Measurements from ENCODE around the gene MAP2K7. TPM values are rescaled to one million over a fixed set of nuclear protein-coding genes. Genes with fewer than 3 reads are reported as not detected.
"Not testable (repeated sequence)": the region's sequence is repeated elsewhere in the genome, so short reads cannot be mapped to it uniquely, and the experiment has no call there.

Gene MAP2K7
- total RNA-seq, 1 donor from 2014 or later = 15.4 TPM

DNA sequence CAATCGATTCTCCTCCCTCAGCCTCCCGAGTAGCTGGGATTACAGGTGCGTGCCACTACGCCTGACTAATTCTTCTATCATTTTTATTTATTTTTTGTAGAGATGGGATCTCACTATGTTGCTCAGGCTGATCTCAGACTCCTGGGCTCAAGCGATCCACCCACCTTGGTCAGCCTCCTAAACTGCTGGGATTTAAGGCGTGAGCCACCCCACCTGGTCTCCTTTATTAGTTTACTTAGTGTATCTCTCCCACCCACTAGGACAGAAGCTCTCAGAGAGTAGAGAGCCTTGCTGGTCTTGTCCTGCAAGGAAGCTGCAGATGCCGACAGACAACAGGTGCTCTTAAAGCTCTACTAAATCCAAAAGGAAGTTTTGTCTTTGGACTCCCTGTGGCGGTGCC is 17.9 kb upstream of the MAP2K7 start:
- ATAC-seq = no peak

DNA sequence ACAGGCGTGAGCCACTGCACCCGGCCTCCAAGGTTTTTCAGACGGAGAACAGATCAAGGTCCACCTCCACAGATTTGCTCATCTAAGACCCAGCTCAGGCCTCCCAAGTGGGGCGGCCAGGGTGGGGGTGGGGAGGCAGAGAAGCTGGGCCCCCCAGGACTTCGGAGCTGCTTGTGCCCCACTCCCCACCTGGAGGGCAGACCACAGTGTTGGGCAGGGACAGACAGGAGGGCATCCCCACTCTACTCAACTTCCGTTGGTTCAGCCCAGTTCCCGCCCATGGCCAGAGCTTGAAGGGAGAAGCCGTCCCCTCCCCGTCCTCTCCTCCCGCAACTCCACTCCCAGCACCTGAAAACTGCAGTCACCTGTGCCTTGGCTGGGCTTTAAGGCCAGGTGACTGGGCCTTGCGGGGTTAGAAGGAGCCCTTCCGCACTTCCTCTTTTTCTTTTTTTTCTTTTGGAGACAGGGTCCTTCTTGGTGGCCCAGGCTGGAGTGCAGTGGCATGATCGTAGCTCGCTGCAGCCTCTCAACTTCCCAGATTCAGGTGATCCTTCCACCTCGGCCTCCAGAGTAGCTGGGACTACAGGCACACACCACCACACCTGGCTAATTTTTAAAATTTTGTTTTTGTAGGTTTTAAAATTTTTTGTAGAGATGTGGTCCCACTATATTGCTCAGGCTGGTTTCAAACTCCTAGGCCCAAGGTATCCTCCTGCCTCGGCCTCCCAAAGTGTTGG is 16.1 kb upstream of the MAP2K7 start:
- no peak for ATAC-seq

GRCh38 chr19:7888145-7888825 is 15.4 kb upstream of the MAP2K7 start, which contains the start of gene LRRC8E:
LRRC8E (plus strand) TSS chr19:7888510; CDS start chr19:7895604, 7,094 bp downstream.
- ATAC-seq = peak; percentile 90

DNA sequence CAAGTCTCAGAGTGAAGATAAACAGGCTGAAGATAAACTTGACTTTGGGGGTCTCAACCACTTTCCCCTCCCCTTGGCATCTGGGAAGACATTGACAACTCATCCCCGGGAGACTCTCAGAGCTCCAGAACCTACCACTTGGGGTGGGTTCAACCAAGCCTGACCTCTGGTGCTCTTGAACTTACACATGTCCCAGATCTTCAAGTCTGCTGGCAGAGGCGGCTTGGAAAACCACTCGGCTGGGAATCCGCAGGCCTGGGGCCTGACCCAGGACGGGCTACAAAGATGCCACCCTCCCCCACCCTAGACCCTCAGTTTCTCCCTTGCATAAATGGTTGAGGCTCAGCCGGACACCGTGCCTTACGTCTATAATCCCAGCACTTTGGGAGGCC is 14.9 kb upstream of the MAP2K7 start:
- ATAC-seq = peak; percentile 11

DNA sequence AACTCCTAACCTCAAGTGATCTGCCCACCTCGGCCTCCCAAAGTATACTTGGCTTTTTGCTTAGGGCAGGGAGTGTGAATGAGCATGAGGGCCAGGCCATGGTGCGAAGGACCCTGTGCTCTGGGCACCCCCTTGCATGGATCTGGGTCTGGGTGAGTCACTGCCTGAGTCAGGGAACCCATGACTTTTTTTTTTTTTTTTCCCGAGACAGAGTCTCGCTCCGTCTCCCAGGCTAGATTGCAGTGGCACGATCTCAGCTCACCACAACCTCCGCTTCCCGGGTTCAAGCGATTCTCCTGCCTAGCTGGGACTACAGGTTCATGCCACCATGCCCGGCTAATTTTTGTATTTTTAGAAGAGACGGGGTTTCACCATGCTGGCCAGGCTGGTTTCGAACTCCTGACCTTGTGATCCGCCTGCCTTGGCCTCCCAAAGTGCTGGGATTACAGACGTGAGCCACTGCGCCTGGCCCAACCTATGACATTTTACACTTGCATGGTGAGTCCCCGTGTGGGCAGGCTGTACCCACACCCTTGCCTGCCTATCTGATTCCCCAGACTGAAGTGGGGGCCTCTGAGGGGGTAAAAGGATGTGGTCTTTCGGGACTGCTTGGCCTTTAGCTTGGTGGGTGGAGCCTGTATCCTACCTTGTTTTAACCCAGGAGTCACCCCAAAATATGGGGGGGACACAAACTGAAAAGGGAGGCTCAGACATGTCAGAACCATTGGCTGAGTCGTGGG is 10.1 kb upstream of the MAP2K7 start:
- not testable (repeated sequence) for ATAC-seq

DNA sequence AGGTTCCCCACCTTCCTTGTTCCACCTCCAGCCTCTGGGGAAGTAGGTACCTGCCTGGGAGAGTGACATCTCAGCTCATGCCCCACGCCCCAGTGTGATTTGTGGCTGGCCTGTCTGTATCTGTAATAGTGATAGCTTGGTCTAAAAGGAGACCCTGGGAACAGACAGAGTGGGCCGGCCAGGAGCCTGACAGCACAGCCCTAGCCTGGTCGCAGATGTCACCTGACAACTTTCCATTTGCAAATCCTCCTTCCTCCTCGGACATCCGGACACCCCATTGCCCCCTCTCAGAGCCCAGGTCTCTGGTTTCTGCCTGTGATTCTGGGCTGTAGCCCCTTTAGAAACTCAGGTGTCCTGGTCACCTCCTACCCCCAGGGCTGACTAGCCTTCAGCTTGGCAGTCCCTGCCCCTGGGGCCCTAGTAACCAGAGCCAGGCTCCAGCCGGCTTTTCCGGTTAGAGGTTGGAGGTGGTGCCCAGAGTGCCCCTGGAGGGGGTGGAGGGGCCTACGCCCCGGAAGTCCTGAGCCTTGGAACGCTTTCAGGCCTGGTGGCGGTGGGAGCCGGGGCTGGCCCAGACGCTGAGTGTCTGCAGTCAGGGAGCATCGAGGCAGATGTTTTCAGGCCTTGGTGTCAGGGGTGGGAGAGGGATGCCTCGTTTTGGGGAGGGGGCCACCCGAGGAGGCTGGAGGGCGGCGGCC is 8.9 kb upstream of the MAP2K7 start:
- ATAC-seq = peak; percentile 78

- no peak for ATAC-seq
These were observed 8.1 kb upstream of the MAP2K7 start for GRCh38 chr19:7895565-7895964.

- ATAC-seq = peak; percentile 66
These were observed 6.4 kb upstream of the MAP2K7 start for GRCh38 chr19:7897292-7897691.

GRCh38 chr19:7898967-7899366 is 4.7 kb upstream of the MAP2K7 start:
- ATAC-seq = no peak

DNA sequence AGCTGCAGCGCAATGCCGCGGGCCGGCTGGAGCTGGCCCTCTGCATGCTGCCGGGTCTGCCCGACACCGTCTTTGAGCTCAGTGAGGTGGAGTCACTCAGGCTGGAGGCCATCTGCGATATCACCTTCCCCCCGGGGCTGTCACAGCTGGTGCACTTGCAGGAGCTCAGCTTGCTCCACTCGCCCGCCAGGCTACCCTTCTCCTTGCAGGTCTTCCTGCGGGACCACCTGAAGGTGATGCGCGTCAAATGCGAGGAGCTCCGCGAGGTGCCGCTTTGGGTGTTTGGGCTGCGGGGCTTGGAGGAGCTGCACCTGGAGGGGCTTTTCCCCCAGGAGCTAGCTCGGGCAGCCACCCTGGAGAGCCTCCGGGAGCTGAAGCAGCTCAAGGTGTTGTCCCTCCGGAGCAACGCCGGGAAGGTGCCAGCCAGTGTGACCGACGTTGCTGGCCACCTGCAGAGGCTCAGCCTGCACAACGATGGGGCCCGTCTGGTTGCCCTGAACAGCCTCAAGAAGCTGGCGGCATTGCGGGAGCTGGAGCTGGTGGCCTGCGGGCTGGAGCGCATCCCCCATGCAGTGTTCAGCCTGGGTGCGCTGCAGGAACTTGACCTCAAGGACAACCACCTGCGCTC is 3.8 kb upstream of the MAP2K7 start:
- no peak for ATAC-seq

DNA sequence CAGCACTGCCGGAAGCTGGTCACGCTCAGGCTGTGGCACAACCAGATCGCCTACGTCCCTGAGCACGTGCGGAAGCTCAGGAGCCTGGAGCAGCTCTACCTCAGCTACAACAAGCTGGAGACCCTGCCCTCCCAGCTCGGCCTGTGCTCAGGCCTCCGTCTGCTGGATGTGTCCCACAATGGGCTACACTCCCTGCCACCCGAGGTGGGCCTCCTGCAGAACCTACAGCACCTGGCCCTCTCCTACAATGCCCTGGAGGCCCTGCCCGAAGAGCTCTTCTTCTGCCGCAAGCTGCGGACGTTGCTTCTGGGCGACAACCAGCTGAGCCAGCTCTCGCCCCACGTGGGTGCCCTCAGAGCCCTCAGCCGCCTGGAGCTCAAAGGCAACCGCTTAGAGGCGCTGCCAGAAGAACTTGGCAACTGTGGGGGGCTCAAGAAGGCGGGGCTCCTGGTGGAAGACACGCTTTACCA is 3.2 kb upstream of the MAP2K7 start:
- no peak for ATAC-seq

DNA sequence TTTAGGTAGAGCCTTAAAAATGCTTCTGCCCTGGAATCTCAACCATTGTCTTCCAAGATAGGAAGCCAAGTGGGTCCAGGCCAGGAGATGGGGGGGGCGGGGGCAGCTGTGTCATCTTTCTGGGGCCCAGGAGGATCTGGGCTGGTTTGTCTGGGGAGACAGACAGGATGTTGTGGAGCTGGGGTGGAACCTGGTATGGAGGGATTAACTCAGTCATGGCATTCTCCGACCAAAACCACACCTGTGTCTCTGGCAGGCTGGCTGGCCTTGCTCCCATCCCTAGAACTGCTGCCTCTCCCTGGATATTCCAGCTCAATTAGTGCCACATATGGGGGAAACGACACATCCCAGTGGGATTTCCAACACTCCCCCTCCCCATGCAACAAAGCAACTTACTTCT is 2.7 kb upstream of the MAP2K7 start:
- ATAC-seq = peak; percentile 36

DNA sequence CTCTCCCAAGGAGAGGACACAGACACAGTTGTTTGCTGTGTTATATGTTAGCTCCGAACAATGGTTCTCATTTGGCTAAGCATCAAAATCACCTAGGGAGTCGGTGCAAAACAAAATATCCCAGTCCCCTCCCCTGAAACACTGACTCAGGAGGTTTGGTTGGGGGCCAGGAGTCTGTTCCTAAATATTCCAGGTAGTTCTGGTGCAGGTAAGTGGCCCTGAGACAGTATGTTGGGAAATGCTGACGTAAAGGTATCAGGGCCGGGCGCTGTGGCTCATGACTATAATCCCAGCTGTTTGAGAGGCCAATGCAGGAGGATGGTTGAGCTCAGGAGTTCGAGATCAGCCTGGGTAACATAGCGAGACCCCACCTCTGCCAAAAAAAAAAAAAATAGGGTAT is 2.3 kb upstream of the MAP2K7 start:
- ATAC-seq = peak; percentile 17

- no peak for ATAC-seq
These were observed 857 bp upstream of the MAP2K7 start for GRCh38 chr19:7902796-7903243.

DNA sequence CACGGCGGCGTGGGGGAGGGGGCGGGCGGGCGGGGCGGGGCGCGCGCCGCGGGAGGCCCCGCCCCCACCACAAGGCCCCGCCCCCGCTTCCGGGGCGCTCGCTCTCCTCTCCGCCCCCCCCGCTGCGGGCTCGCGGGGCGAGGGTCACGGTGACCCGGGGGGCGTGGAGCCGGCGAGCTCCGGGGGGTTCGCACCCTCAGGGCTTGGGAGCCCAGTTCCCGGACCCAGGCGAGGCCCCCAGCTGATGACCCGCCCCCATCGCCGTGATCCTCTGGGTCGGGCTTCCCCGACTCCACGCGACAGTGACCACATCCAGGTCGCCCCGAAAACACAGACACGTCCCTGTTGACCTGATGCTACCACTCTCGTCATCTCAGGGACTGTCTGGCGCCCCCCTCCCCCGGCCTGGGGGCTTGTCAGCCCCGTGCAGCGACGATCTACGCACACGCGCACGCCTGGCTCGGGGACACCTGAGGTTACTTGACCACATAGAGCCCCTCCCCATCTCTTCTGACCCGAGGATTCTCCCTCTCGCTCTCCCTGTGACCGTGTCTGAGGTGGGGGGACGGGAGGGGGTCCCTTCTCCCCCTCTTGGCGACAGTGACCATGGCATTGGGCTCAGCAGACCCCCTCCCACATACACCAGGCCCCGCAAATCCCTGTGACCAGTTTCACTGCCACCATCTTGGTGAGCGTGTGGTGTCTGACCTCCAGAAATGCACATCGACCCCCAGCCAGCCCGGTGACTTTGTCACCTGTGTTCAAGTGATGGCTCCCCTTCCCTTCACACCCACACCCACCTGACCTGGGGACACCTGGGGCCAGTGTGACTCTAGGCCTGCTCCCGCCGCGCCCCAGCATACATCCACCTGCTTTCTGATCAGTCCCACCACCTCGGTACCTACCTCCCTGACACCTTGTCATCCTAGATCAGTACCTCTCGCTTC is 670 bp downstream of the MAP2K7 start:
- peak; percentile 27 for ATAC-seq

DNA sequence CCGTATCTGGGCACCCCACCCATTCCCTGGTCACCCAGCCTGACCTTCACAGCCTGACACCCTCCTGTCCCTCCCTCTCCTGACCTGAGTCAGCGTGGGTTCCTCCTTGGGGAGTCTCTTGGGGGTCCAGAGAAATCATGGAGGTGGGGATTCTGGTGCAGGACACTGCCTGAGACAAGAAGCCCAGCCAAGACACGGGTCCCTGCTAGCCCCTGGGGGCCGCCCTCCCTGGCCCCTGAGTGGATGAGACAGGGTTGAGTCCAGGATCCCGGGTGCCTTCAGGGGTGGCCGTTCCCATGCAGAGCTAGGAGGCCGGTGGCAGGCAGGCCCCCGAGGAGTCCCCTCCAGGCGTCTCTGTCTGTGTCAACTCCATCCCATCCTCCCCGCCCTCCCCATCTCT is 1.6 kb downstream of the MAP2K7 start:
- no peak for ATAC-seq

DNA sequence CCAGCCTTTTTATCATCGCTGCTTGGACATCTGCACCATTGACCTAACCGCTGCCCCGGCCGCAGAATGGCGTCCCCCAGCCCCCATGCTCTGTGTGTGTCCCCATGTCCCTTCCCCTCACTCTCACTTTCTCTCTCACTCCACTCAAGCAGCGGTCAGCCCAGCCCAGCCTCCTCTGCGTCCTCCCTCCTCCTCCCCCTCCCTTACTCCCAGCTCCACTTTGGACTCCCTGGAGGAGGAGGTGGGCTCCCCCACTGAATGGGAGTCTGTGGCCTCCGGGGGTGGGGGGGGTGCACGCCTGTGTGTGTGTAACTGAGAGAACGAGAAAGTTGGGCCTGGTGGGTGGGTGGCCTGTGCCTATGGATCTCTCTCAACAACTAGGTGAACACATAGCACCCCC is 2.2 kb downstream of the MAP2K7 start:
- ATAC-seq = no peak

DNA sequence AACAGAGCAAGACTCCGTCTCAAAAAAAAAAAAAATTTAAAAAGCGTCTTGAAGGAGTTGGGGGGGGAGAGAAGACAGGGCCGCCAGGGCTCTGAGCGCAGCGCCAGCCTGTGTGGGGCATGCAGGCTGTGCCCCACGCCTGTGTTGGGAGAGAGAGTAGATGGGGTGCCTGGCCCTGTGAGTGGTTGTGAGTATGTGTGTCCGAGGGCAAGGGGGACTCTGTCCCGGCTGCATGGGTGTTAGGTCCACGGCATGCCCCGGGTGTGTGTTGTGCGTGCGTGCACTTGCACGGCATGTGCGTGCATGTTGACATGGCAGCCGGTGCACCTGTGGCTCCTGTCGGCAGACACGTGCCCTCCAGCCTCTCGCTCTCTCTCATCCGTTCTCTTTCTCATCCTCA is 3.4 kb downstream of the MAP2K7 start:
- ATAC-seq = no peak

DNA sequence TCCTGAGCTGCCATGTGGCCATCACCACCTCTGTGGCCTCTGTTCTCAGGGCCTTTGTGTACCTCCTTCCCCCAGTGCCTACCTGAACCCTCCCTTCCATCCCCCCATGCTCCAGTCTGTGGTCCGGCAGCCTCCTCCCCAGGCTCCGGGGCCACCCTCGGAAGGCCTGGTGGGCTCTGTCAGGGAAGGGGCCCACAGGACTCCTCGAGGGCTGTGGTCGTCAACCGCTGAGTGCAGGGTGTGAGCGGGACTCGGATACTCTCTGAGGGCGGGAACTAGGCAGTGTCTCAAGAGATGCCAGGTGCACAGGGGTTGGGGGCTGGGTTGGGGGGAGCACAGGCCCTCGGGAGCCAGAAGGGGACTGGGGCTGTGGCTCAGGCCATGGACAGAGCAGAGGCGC is 3.9 kb downstream of the MAP2K7 start:
- no peak for ATAC-seq

DNA sequence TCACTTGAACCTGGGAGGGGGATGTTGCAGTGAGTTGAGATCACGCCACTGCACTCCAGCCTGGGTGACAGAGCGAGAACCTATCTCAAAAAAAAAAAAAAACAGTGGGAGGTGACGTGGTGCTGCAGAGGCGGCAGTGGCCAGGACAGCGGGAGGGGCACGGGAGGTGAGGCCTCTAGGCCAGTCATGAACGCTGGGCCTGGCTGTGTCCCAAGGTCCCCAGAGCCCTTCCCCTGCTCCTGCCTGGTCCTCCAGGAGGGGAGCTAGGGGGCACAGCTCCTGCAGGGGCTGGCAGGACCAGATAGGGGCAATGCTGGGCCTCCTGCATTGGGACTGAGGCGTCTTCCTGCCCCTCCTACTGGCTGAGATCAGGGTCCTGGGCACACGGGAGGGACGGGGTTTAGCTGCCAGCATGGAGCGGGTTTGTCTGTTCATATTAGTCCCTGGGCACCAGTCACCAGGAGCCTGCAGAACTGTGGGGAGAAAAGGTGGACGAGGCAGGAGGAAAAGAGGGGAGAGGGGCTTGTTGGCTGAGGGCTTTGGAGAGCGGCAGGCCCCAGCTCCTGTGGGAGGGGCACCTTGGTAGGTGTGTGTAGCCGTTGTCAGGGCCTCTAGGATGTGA is 4.5 kb downstream of the MAP2K7 start:
- no peak for ATAC-seq
